PC-3 (cell line): ENCODE measurements around the gene CFAP97D2.

Experiments used
- EZH2 ChIP-seq: fragments of 300-600 bp; sonication (generic); IDR thresholded peaks from one replicate; pipeline ENCODE4 v1.6.1; 2017; ENCODE audit warnings: antibody characterized with exemption, mild to moderate bottlenecking, low read length; ENCODE audit not compliant: unreplicated experiment
- TF ChIP-seq, protein P1 (sequence below): fragments of 300-600 bp; sonication (generic); conservative IDR thresholded peaks from 2 replicates; pipeline ENCODE4 v1.5.1; 2017; ENCODE audit warnings: antibody characterized with exemption, low read depth, mild to moderate bottlenecking, low read length

DNA sequence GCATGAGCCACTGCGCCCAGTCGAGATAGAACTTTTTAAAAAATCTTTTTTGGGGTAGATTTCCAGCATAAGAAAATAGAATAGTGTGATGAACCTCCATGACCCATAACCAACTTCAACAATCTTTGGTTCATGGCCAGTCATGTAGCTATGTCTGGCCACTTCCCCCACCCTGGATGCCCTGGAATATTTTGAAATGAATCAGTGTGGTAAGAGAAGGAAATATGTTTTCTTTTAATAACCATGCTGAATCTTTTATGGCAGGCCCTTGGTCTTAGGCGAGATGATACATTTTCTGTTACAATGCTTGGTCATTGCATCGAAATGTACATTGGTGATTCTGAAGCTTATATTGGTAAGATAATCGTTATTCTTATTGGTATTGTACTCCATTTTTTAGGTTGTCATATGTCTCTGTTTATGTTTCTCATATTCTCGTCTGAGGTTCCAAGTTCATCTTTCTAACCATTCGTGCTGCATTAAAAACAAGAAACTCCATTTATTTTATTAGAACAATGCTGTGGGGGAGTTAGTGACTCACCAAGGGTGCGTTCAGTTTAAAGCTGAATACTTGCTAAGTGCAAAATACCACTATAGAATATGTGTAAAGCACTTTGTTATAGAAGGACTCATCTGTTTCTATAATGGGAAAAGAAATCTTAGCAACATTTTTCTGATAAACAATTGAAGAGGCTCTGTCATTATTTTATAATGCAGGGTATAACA is 86.0 kb downstream of the CFAP97D2 start:
- TF ChIP-seq, protein P1, sequence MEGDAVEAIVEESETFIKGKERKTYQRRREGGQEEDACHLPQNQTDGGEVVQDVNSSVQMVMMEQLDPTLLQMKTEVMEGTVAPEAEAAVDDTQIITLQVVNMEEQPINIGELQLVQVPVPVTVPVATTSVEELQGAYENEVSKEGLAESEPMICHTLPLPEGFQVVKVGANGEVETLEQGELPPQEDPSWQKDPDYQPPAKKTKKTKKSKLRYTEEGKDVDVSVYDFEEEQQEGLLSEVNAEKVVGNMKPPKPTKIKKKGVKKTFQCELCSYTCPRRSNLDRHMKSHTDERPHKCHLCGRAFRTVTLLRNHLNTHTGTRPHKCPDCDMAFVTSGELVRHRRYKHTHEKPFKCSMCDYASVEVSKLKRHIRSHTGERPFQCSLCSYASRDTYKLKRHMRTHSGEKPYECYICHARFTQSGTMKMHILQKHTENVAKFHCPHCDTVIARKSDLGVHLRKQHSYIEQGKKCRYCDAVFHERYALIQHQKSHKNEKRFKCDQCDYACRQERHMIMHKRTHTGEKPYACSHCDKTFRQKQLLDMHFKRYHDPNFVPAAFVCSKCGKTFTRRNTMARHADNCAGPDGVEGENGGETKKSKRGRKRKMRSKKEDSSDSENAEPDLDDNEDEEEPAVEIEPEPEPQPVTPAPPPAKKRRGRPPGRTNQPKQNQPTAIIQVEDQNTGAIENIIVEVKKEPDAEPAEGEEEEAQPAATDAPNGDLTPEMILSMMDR = no peak
- TF ChIP-seq EZH2 = no peak
